Measurements from ENCODE around the gene MATN1.

MATN1 gene

DNA sequence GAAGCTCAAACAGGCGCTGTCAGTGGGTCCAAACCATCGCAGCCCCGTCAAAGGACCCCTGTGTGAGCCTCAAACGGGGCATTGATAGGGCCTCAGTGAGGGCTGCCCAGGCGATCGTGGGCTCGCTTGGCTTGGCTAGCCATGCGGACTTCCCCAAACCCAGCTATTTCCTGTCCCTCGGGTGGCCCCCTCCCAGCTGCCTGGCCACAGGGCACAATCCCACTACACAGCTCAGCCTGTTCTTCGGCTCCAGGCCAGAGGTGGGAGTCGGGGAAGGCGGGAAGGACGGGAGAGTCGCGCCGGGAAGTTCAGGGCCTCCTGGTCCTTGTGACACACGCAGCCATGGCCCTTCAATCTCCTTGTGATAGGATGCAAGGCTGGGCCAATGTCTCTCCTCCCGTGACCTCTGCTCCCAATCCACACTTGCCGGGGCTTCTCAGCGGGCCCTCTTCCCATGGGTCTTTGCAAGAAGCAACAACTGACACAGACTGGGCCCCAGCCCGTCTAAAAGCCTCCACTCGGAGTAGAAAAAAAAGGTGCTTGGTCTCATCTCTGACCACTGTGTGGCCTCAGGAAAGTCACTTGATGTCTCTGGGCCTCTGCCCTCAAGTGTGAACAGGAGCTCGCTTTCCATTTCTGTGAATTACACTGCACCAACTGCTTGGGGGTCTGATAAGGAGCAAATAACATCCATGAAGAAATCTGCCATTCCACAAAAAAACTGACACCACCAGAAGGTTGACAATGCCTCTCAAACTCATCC lies 7.1 kb upstream of the MATN1 start:
- no peak for DNase-seq

- no peak for DNase-seq
Measured at GRCh38 chr1:30729901-30730300, 6.5 kb upstream of the MATN1 start.

DNA sequence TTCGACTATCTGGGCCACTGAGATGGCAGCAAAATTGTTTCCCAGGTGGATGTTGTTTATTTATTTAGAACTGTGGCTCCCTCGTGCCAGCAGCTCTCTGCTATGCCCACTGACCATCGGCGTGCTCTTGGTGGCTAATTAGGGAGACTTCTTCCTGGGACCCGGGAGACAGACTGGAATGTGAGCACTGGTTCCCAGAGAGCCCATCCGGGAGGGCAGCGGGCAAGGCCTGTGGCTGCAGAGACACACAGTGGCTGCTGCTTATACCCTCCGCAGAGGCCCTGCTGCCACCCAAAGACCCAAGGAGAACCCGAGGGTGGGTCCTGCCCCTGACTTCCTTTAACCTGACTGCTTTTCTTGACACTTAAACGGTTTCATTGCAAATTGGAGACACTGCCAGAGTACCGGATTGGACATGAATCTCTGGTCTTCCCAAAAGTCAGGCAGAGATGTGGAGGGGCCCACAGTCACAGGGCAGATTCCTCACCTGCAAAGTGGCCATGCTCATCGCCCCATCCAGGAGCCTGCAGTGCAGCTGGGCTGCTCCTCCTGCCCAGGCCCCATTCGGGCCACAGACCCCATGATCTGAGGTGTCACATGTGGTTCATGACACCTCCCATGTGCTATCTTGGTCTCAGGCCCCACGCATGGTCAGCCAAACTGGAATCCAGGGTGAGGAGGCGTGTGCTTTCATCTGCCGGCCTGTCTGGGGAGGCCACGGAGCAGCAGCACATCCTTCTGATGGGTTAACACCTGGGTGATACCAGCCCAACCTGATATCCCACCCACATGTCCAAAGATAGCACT lies 5.7 kb upstream of the MATN1 start:
- no peak for DNase-seq

- no peak for DNase-seq
Measured at GRCh38 chr1:30728340-30728739, 5.0 kb upstream of the MATN1 start.

- no peak for DNase-seq
Measured at GRCh38 chr1:30727824-30728223, 4.4 kb upstream of the MATN1 start.

GRCh38 chr1:30726773-30727684 lies 3.6 kb upstream of the MATN1 start:
- no peak for DNase-seq

- no peak for DNase-seq
Measured at GRCh38 chr1:30726236-30726635, 2.9 kb upstream of the MATN1 start.

- no peak for DNase-seq
Measured at GRCh38 chr1:30725450-30726095, 2.2 kb upstream of the MATN1 start.

DNA sequence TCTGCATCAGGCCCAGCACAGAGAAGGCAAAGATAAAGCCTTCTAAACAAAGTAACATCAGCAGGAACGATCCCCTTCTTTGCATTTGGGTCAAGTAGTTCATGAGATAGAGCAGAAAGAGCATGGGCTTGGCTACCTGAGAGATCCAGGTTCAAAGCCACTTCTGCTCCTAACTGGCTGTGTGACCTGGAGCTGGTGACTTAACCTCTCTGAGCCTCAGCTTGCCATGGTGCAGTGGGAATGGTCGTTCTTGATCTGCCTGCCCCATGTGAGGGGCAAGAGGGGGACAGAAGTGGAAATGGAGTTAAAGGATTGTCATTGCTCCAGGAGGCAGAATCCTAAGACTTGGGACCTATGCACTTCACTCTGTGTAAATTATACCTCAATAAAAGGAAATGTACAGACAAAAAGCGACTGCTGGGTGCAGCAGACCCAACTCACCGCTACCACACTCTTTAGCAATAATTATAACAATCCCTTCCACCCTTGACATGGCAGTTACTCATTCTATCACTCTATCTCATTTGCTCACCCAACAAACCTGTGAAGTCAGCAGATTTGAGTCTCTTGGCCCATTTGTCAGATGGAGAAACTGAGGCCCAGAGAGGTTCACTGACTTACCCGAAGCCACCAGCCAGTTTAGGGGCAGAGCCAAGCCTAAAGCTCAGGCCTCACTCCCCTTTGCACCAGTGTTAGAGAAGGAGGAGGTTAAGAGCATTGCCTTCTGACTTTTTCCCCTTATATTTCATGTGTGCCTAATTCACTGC lies 1.5 kb upstream of the MATN1 start:
- no peak for DNase-seq

GRCh38 chr1:30724175-30724574 lies 790 bp upstream of the MATN1 start:
- DNase-seq, result no peak

- no peak for DNase-seq
Measured at GRCh38 chr1:30721812-30722537, 1.4 kb downstream of the MATN1 start.

DNA sequence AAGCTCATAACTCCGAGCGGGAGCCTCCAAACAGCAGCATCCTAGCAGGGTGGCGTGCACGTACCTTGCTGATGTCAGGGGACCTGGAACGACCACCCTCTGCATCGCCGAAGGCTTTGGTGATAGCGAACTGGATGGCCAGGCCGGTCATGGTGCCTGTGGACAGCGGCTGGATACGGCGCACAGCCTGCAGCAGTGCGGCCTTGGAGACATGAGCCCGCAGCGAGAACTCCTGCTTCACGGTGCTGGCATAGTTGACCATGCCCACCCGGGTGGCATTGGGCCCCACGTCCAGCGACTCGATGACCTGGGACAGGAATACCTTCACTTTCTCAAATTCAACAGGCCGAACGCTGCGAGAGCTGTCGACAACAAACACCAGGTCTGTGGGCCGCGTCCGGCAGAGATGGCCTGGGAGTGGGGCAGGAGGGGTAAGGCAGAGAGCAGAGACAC lies 2.0 kb downstream of the MATN1 start:
- no peak for DNase-seq

GRCh38 chr1:30720271-30721223 lies 2.8 kb downstream of the MATN1 start:
- no peak for DNase-seq

DNA sequence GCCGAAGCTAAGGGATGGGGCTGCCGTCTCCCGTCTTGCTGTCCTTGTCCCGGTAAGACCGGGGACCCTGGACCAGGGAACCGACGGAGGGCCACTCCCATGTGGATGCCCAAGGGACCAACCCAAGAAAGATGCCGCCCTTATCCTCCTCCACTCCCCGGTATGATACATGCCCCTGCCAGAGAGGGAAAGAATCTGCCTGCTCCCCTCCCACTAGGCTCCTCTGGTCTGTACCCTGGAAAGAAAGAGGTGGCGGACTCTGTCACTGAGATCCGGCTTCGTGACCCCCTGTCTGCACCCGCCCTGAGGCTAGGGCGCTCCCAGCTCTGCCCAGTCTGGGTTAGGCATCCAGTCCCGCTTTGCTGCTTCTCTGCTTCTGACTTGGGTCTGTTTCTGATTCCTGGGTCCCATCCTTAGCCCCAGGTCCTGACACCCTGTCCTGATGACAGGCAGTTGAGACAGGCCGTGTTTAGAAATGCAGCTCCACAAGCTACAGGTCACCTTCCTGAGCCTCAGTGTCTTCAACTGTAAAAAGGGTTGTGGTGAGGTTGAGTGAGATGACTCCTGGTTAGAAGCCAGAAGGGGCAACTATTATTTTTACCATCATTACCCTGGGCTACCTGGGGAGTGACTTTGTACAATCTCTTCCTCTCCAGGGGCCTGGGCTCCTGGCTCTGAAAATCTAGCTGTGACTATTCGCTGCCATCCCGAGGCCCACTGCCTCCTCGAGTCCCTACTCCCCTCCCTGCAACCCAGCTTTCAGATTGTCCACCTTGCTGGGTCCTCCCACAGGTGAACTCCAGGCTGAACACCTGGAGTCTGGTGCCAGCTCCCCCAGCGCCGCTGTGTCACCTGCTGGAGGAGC lies 3.7 kb downstream of the MATN1 start:
- DNase-seq, result no peak

DNA sequence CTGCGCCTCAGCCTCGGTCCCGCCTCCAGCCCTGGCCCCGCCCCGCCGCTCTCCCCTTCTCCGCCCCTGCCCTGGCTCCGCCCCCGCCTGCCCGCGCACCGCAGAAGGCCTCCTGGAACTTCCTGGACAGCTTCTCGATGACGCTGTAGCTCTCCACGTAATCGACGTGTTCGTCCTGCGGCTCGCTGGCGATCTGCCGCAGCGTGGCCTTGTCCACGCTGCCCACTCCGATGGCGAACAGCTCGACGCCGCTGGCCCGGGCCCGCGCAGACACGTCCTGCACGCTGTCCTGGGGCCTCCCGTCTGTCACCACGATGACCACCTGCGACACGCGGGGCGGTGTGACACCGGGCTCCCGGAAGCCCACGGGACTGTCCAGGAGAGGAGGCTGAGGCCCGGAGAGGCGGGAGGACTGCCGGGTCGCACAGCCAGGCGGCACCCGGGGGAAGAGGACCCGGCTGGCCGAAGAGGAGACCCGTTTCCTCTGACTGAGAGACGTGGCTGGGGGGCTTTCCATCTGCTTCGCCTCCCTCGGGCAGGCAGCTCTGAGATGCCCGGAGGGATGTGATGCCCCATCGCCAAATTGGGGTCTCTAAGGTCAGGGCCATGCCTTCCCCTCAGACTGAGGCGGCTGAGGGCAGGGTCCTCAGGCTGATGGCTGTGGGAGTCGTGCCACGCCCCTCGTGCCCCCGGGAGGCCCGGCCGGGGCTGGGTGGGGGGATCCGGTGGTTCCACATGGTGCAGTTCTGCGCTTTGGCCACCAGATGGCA lies 4.6 kb downstream of the MATN1 start:
- peak; percentile 82 for DNase-seq

- DNase-seq, result peak; percentile 99
Measured at GRCh38 chr1:30718091-30718635, 5.2 kb downstream of the MATN1 start.

DNA sequence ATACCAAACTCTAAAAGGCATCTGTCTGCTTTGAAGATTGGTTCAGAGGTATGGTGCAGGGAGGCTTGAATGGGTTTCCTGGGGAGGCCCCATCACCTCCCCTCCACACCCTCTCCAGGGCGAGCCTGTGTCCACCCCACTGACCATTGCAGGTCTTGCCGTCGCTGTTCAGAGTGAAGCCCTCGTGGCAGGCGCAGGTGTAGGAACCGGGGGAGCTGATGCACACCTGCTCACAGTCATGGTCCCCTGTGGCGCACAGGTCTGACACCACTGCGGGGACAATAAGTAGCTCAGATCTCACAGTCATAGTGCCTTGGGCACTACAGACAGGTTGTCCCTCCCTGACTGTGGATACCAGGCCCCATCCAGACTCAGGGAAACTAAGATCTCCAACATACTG lies 6.7 kb downstream of the MATN1 start:
- DNase-seq, result no peak

GRCh38 chr1:30715886-30716285 lies 7.5 kb downstream of the MATN1 start:
- DNase-seq, result no peak
